Lower lobe of right lung (tissue), 2 donors: ENCODE results near the gene MYO15B. TPM values are rescaled to one million over a fixed set of nuclear protein-coding genes. Genes with fewer than 3 reads are reported as not detected.

Source experiments
- ATAC-seq, 2 donors: fragments of 200-7000 bp; cut with Tn5 transposase; one replicate each; pipeline ENCODE4 v1.9.1; 2020 to 2022; ENCODE audit warnings: mild to moderate bottlenecking in 2 of 2, moderate library complexity in 2 of 2
- DNase-seq: peaks from one replicate; pipeline ENCODE4 v3.0.0-alpha.2; 2020
- H3K27ac ChIP-seq: fragments of 200-600 bp; one replicate; pipeline ENCODE4 v1.8.0; 2022
- H3K27me3 ChIP-seq: fragments of 200-600 bp; one replicate; pipeline ENCODE4 v1.8.0; 2022; ENCODE audit warnings: low read depth
- H3K36me3 ChIP-seq: fragments of 200-600 bp; one replicate; pipeline ENCODE4 v1.8.0; 2022; ENCODE audit warnings: mild to moderate bottlenecking
- H3K4me1 ChIP-seq: fragments of 200-600 bp; one replicate; pipeline ENCODE4 v1.8.0; 2022
- H3K4me3 ChIP-seq: fragments of 200-600 bp; one replicate; pipeline ENCODE4 v1.8.0; 2022; ENCODE audit warnings: mild to moderate bottlenecking
- H3K9me3 ChIP-seq: fragments of 200-600 bp; one replicate; pipeline ENCODE4 v1.8.0; 2022
- CTCF ChIP-seq: fragments of 200-600 bp; IDR thresholded peaks from one replicate; pipeline ENCODE4 v1.8.0; 2022; ENCODE audit warnings: antibody characterized with exemption, mild to moderate bottlenecking
- intact Hi-C: fragments of 100-400 bp; cut with DNase I; formaldehyde crosslinking; loops from one replicate; pipeline ENCODE4 v1.11.0; 2022
- long read RNA-seq: library from polyadenylated mRNA; unstranded; transcript quantifications from one replicate; pipeline ENCODE4 v2.0.0, GENCODE V29; 2021
- total RNA-seq: library from RNA; stranded (reverse); fragmentation: NEBNext Ultra II Directional; extraction: Animal tissue kit (Norgen Biotek cat#: 25700); gene quantifications from one replicate; pipeline ENCODE4 v1.2.1, GENCODE V29; 2021
- donor health status: DM: no; HTN: yes; CAD: no; lungs with severe emphysema.

MYO15B gene
- 181 TPM for total RNA-seq
- long read RNA-seq, partial matches to known transcripts: 24 of 66 reads
- long read RNA-seq, other reads (novel, unspliced or antisense): 40 of 66 reads

- TF ChIP-seq CTCF: peak; percentile 46
Observed at GRCh38 chr17:75587675-75588595, at the start of gene MYO15B. MYO15B (plus strand) TSS chr17:75587800; CDS start chr17:75588058, 258 bp downstream.

GRCh38 chr17:75539967-75540729 is 47.5 kb upstream of the MYO15B start:
- intact Hi-C loops: no loop called here
- H3K4me1 ChIP-seq: peaks cover 20% of the 10 kb centered on the region
- no peak overlapping the region for H3K27ac ChIP-seq
- no peak for ATAC-seq
- no peak overlapping the region for H3K4me3 ChIP-seq
- H3K36me3 ChIP-seq: peaks cover 7% of the 10 kb centered on the region
- DNase-seq: no peak
- no peaks in the 10 kb centered on the region for H3K27me3 ChIP-seq
- no peak for TF ChIP-seq CTCF
- no peaks in the 10 kb centered on the region for H3K9me3 ChIP-seq

More at GRCh38 chr17:75587675-75588595, at the start of gene MYO15B:
- intact Hi-C loops: no loop called here
- peak within 1 kb of the TSS; percentile 84 for H3K4me3 ChIP-seq
- ATAC-seq: peak; percentile 66 to 70
- H3K27ac ChIP-seq: peak within 1 kb of the TSS; percentile 97
- H3K27me3 ChIP-seq: no peaks in the 10 kb centered on the region
- H3K4me1 ChIP-seq: peaks cover 20% of the 10 kb centered on the region
- H3K9me3 ChIP-seq: no peaks in the 10 kb centered on the region
- DNase-seq: peak; percentile 85
- H3K36me3 ChIP-seq: peaks cover 6% of the 10 kb centered on the region

- peaks cover 11% of the 10 kb centered on the region for H3K4me1 ChIP-seq
Observed at GRCh38 chr17:75540923-75541503, 46.6 kb upstream of the MYO15B start.

GRCh38 chr17:75542229-75542628 is 45.4 kb upstream of the MYO15B start:
- Histone ChIP-seq H3K4me3 (no peak overlapping the region), H3K9me3 (no peaks in the 10 kb centered on the region), H3K36me3 (peaks cover 7% of the 10 kb centered on the region), H3K27ac (no peak overlapping the region), H3K27me3 (no peaks in the 10 kb centered on the region), H3K4me1 (peaks cover 11% of the 10 kb centered on the region)
- ATAC-seq (peak; percentile 27 to 35), DNase-seq (no peak)
- no peak for TF ChIP-seq CTCF
- intact Hi-C loops: no loop called here

More at GRCh38 chr17:75540923-75541503, 46.6 kb upstream of the MYO15B start:
- Histone ChIP-seq H3K4me3 (no peak overlapping the region), H3K27ac (no peak overlapping the region), H3K36me3 (peaks cover 7% of the 10 kb centered on the region), H3K9me3 (no peaks in the 10 kb centered on the region), H3K27me3 (no peaks in the 10 kb centered on the region)
- peak in 1 of 2 donors; percentile 18 for ATAC-seq
- intact Hi-C loops: no loop called here
- TF ChIP-seq CTCF: no peak
- no peak for DNase-seq

GRCh38 chr17:75542728-75543336 is 44.8 kb upstream of the MYO15B start:
- ATAC-seq (peak in 1 of 2 donors; percentile 20), DNase-seq (no peak)
- Histone ChIP-seq H3K9me3 (no peaks in the 10 kb centered on the region), H3K4me1 (peaks cover 11% of the 10 kb centered on the region), H3K27ac (no peak overlapping the region), H3K27me3 (no peaks in the 10 kb centered on the region), H3K4me3 (no peak overlapping the region), H3K36me3 (peaks cover 7% of the 10 kb centered on the region)
- no peak for TF ChIP-seq CTCF
- intact Hi-C loops: no loop called here
